ENCODE data around the gene PCSK2. TPM values are rescaled to one million over a fixed set of nuclear protein-coding genes. Genes with fewer than 3 reads are reported as not detected.

Gene PCSK2
- total and polyA plus RNA-seq, 4 donors, result 0.51 to 9.8 (median 1.5) TPM

- Histone ChIP-seq H3K27ac (ENCODE audit: low read depth in 1 of 2, low read length in 1 of 2) (no peak overlapping the region), H3K9ac (ENCODE audit: insufficient read depth in 1 of 2, low read length in 2 of 2) (no peak overlapping the region), H3K27me3 (ENCODE audit: control insufficient read depth in 3 of 3, insufficient read depth in 3 of 3, low read length in 2 of 3) (no peaks in the 10 kb centered on the region), H3K9me3 (ENCODE audit: control insufficient read depth in 4 of 4, insufficient read depth in 3 of 4, low read length in 3 of 4) (no peaks in the 10 kb centered on the region), H3K36me3 (ENCODE audit: control insufficient read depth in 4 of 4, insufficient read depth in 4 of 4, low read length in 4 of 4) (no peaks in the 10 kb centered on the region), H3K4me1 (ENCODE audit: control insufficient read depth in 5 of 5, insufficient read depth in 5 of 5, low read length in 5 of 5) (peaks cover 0 to 3% (median 0%) of the 10 kb centered on the region in 5 donors), H3K4me3 (no peak overlapping the region)
- DNase-seq, result peak in 2 of 3 donors; percentile 42 to 56
- TF ChIP-seq, protein P1, sequence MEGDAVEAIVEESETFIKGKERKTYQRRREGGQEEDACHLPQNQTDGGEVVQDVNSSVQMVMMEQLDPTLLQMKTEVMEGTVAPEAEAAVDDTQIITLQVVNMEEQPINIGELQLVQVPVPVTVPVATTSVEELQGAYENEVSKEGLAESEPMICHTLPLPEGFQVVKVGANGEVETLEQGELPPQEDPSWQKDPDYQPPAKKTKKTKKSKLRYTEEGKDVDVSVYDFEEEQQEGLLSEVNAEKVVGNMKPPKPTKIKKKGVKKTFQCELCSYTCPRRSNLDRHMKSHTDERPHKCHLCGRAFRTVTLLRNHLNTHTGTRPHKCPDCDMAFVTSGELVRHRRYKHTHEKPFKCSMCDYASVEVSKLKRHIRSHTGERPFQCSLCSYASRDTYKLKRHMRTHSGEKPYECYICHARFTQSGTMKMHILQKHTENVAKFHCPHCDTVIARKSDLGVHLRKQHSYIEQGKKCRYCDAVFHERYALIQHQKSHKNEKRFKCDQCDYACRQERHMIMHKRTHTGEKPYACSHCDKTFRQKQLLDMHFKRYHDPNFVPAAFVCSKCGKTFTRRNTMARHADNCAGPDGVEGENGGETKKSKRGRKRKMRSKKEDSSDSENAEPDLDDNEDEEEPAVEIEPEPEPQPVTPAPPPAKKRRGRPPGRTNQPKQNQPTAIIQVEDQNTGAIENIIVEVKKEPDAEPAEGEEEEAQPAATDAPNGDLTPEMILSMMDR (IDR thresholded peaks at IDR 0.05; ENCODE audit: control extremely low read depth, extremely low read depth), result no peak
- ATAC-seq (ENCODE audit: insufficient read depth, low FRiP score), result no peak
- 66 to 86% methylated on average over 8 of the region's 8 CpGs for WGBS, 2 donors
These were observed 297.7 kb downstream of the PCSK2 start for GRCh38 chr20:17524560-17524959.

DNA sequence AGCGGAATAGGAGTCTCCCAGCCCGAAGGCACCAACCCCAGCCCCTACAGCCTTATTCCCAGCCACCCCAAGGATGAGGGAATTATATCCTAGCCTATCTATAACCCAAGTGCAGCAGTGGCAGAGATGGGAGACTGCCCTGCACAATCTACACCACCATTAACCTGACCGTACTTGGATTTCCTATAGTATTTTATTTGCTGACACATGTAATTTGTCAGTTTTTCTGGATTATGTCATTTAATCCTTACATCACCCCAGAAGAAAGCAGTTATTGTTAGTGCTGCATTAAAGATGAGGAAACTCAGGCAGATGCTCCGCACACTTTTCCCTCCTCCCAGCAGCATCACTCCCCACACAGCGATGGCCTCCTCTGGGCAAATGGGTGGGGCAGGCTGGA, 298.3 kb downstream of the PCSK2 start:
- no peaks in the 10 kb centered on the region for H3K9me3 ChIP-seq (ENCODE audit: control insufficient read depth in 4 of 4, insufficient read depth in 3 of 4, low read length in 3 of 4)
- H3K4me1 ChIP-seq (ENCODE audit: control insufficient read depth in 5 of 5, insufficient read depth in 5 of 5, low read length in 5 of 5), result peaks cover 0 to 3% (median 0%) of the 10 kb centered on the region in 5 donors
- H3K36me3 ChIP-seq (ENCODE audit: control insufficient read depth in 4 of 4, insufficient read depth in 4 of 4, low read length in 4 of 4), result no peaks in the 10 kb centered on the region
- no peak overlapping the region for H3K4me3 ChIP-seq
- DNase-seq (no peak), ATAC-seq (ENCODE audit: insufficient read depth, low FRiP score) (no peak)
- TF ChIP-seq, protein P1 (IDR thresholded peaks at IDR 0.05; ENCODE audit: control extremely low read depth, extremely low read depth), result no peak
- H3K9ac ChIP-seq (ENCODE audit: insufficient read depth in 1 of 2, low read length in 2 of 2), result no peak overlapping the region
- 94 to 97% methylated on average over 5 of the region's 5 CpGs for WGBS, 2 donors
- no peak overlapping the region for H3K27ac ChIP-seq (ENCODE audit: low read depth in 1 of 2, low read length in 1 of 2)
- H3K27me3 ChIP-seq (ENCODE audit: control insufficient read depth in 3 of 3, insufficient read depth in 3 of 3, low read length in 2 of 3), result no peaks in the 10 kb centered on the region

DNA sequence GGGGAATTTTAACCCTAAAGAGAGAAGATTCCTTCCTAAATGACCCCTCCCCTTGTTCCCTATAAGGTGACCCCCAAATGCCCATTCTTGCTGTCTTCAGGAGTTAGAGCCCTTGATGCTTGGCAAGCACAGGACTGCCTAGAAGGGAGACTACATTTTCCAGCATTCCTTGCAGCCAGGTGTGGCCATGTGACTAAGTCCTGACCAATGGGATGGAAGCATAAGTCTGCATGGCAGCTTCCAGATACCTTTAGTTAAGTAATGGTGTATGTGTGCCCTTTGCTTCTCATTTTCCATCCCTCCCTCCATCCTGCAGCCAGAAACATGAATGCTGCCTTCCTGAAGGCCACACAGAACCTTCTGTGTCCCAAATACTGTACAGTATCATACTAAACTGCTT, 298.8 kb downstream of the PCSK2 start:
- DNase-seq (peak in 2 of 3 donors; percentile 18 to 32), ATAC-seq (ENCODE audit: insufficient read depth, low FRiP score) (no peak)
- H3K27me3 ChIP-seq (ENCODE audit: control insufficient read depth in 3 of 3, insufficient read depth in 3 of 3, low read length in 2 of 3), result no peaks in the 10 kb centered on the region
- peaks cover 0 to under 1% (median 0%) of the 10 kb centered on the region in 5 donors for H3K4me1 ChIP-seq (ENCODE audit: control insufficient read depth in 5 of 5, insufficient read depth in 5 of 5, low read length in 5 of 5)
- no peak overlapping the region for H3K27ac ChIP-seq (ENCODE audit: low read depth in 1 of 2, low read length in 1 of 2)
- H3K9ac ChIP-seq (ENCODE audit: insufficient read depth in 1 of 2, low read length in 2 of 2), result no peak overlapping the region
- TF ChIP-seq, protein P1 (IDR thresholded peaks at IDR 0.05; ENCODE audit: control extremely low read depth, extremely low read depth), result no peak
- H3K4me3 ChIP-seq, result no peak overlapping the region
- no peaks in the 10 kb centered on the region for H3K36me3 ChIP-seq (ENCODE audit: control insufficient read depth in 4 of 4, insufficient read depth in 4 of 4, low read length in 4 of 4)
- no peaks in the 10 kb centered on the region for H3K9me3 ChIP-seq (ENCODE audit: control insufficient read depth in 4 of 4, insufficient read depth in 3 of 4, low read length in 3 of 4)

- H3K4me3 ChIP-seq, result no peak overlapping the region
- no peaks in the 10 kb centered on the region for H3K36me3 ChIP-seq (ENCODE audit: control insufficient read depth in 4 of 4, insufficient read depth in 4 of 4, low read length in 4 of 4)
- peaks cover 0 to 10% (median 3%) of the 10 kb centered on the region in 5 donors for H3K4me1 ChIP-seq (ENCODE audit: control insufficient read depth in 5 of 5, insufficient read depth in 5 of 5, low read length in 5 of 5)
- H3K27ac ChIP-seq (ENCODE audit: low read depth in 1 of 2, low read length in 1 of 2), result no peak overlapping the region
- DNase-seq (no peak), ATAC-seq (ENCODE audit: insufficient read depth, low FRiP score) (no peak)
- TF ChIP-seq, protein P1 (IDR thresholded peaks at IDR 0.05; ENCODE audit: control extremely low read depth, extremely low read depth), result no peak
- no peaks in the 10 kb centered on the region for H3K27me3 ChIP-seq (ENCODE audit: control insufficient read depth in 3 of 3, insufficient read depth in 3 of 3, low read length in 2 of 3)
- H3K9me3 ChIP-seq (ENCODE audit: control insufficient read depth in 4 of 4, insufficient read depth in 3 of 4, low read length in 3 of 4), result no peaks in the 10 kb centered on the region
- no peak overlapping the region for H3K9ac ChIP-seq (ENCODE audit: insufficient read depth in 1 of 2, low read length in 2 of 2)
These were observed 302.7 kb downstream of the PCSK2 start for GRCh38 chr20:17529586-17529985.

Data from lung (tissue), 12 donors.